ENCODE data around the gene CLSTN1.
"Not testable (repeated sequence)": the region's sequence is repeated elsewhere in the genome, so short reads cannot be mapped to it uniquely, and the experiment has no call there.

Gene CLSTN1

DNA sequence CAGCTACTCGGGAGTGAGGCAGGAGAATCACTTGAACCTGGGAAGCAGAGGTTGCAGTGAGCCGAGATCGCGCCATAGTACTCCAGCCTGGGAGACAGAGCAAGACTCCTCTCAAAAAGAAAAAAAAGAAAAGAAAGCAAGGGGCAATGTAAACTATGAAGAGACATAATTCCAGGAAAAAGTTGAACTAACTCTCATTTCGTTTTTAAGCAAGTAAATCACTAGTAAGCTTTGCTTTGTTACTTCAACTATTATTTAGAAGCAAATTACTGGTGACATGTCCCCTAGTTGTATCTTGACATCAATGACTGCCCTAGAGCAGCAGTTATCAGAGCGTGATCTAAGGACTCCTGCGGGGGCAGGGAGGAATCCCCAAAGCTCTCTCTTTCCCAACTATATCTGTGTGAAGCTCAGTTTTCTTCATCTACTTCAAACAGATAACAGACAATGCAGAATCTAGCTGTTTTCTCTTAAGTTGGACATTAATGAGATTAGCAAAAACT lies 18.7 kb downstream of the CLSTN1 start:
- no peaks in the 10 kb centered on the region for H3K9me3 ChIP-seq
- no peak for TF ChIP-seq CTCF (IDR thresholded peaks at IDR 0.05)
- no peaks in the 10 kb centered on the region for H3K4me1 ChIP-seq (ENCODE audit: control insufficient read depth in 1 of 2, insufficient read depth in 1 of 2, low read depth in 1 of 2, low read length in 1 of 2)
- no peaks in the 10 kb centered on the region for H3K27me3 ChIP-seq
- H3K27ac ChIP-seq, result no peak overlapping the region
- H3K4me3 ChIP-seq (ENCODE audit: low read depth in 1 of 2, low read length in 1 of 2), result no peak overlapping the region
- no peaks in the 10 kb centered on the region for H3K36me3 ChIP-seq

DNA sequence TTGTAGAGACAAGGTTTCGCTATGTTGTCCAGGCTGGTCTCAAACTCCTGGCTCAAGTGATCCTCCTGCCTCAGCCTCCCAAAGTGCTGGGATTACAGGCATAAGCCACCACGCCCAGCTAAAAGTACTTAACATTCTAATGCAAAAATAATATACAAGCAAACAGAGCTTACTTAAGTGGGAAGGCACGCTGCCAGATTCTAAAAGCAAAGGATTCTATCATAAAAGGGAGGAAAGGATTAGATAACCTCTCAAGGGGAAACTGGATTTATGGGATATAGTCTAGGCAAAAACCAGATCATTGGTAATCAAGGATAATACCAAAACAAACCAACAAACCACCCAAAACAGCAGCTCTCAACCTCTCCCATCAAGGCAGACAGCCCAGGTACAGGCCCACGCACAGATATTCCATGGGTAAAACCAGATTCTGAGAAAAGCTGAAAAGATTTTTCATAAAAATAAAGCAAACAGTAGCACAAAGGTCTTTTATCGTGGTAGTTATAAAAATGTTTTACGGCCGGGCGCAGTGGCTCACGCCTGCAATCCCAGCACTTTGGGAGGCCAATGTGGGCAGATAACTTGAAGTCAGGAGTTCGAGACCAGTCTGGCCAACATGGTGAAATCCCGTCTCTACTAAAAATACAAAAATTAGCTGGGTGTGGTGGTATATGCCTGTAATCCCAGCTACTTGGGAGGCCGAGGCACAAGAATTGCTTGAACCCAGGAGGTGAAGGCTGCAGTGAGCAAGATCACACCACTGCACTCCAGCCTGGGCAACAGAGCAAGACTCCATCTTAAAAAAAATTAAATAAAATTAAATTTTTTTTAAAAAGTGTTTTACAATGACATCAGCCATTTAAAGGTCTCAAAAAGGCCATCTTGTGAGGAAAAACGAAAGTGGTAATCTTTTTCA lies 20.5 kb downstream of the CLSTN1 start:
- not testable (repeated sequence) for H3K4me3 ChIP-seq (ENCODE audit: low read depth in 1 of 2, low read length in 1 of 2); H3K9me3 ChIP-seq; H3K27ac ChIP-seq; H3K27me3 ChIP-seq; H3K36me3 ChIP-seq; H3K4me1 ChIP-seq (ENCODE audit: control insufficient read depth in 1 of 2, insufficient read depth in 1 of 2, low read depth in 1 of 2, low read length in 1 of 2)

- no peak for TF ChIP-seq CTCF (IDR thresholded peaks at IDR 0.05)
- H3K4me1 ChIP-seq (ENCODE audit: control insufficient read depth in 1 of 2, insufficient read depth in 1 of 2, low read depth in 1 of 2, low read length in 1 of 2), result no peaks in the 10 kb centered on the region
- H3K36me3 ChIP-seq, result no peaks in the 10 kb centered on the region
- H3K27ac ChIP-seq, result no peak overlapping the region
- H3K4me3 ChIP-seq (ENCODE audit: low read depth in 1 of 2, low read length in 1 of 2), result no peak overlapping the region
- H3K27me3 ChIP-seq, result no peaks in the 10 kb centered on the region
- no peaks in the 10 kb centered on the region for H3K9me3 ChIP-seq
Observed at GRCh38 chr1:9801909-9802308, 21.9 kb downstream of the CLSTN1 start.

- Histone ChIP-seq H3K27me3 (no peaks in the 10 kb centered on the region), H3K27ac (no peak overlapping the region), H3K36me3 (no peaks in the 10 kb centered on the region), H3K4me3 (ENCODE audit: low read depth in 1 of 2, low read length in 1 of 2) (no peak overlapping the region), H3K9me3 (no peaks in the 10 kb centered on the region), H3K4me1 (ENCODE audit: control insufficient read depth in 1 of 2, insufficient read depth in 1 of 2, low read depth in 1 of 2, low read length in 1 of 2) (no peaks in the 10 kb centered on the region)
- TF ChIP-seq CTCF (IDR thresholded peaks at IDR 0.05), result no peak
Observed at GRCh38 chr1:9798236-9799130, 25.3 kb downstream of the CLSTN1 start.

DNA sequence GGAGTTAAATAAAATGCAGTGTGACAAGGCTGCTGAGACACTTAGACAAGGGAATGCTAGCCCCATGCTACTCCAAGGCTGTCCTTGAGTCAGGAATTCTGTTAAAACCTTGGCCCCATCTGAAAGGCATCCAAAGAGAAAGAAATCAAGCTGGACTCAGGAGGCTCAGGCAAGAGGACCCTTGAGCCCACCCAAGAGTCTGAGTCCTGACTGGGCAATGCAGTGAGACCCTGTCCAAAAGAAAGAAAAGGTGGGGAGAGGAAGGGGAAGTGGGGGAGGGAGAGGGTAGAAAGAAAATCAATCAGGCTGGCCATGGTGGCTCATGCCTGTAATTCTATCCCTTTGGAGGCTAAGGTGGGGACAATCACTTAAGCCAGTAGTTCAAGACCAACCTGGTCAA lies 26.7 kb downstream of the CLSTN1 start:
- Histone ChIP-seq H3K4me3 (ENCODE audit: low read depth in 1 of 2, low read length in 1 of 2) (no peak overlapping the region), H3K9me3 (no peaks in the 10 kb centered on the region), H3K27ac (no peak overlapping the region), H3K4me1 (ENCODE audit: control insufficient read depth in 1 of 2, insufficient read depth in 1 of 2, low read depth in 1 of 2, low read length in 1 of 2) (no peaks in the 10 kb centered on the region), H3K36me3 (no peaks in the 10 kb centered on the region), H3K27me3 (no peaks in the 10 kb centered on the region)
- TF ChIP-seq CTCF (IDR thresholded peaks at IDR 0.05), result no peak
